ENCODE data around the gene FADS2. TPM values are rescaled to one million over a fixed set of nuclear protein-coding genes. Genes with fewer than 3 reads are reported as not detected.

FADS2 gene
- total RNA-seq, 4 donors from 2014 or later: 2.2 to 13.7 (median 6.8) TPM

DNA sequence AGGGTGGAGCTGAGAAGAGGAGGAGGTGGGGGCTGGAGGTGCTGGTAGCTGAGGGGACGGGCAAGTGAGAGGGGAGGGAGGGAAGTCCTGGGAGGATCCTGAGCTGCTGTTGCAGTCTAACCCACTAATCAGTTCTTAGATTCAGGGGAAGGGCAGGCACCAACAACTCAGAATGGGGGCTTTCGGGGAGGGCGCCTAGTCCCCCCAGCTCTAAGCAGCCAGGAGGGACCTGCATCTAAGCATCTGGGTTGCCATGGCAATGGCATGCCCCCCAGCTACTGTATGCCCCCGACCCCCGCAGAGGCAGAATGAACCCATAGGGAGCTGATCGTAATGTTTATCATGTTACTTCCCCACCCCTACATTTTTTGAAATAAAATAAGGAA is 38.9 kb downstream of the FADS2 start:
- WGBS, 2 donors: 75 to 84% methylated on average over 5 to 6 of the region's 6 CpGs
- Histone ChIP-seq H3K36me3 (peaks cover 0 to 29% (median 0%) of the 10 kb centered on the region in 3 donors), H3K27me3 (peaks cover 0 to 25% (median 0%) of the 10 kb centered on the region in 4 donors), H3K27ac (no peak overlapping the region), H3K4me1 (peaks cover 0 to 19% (median 8%) of the 10 kb centered on the region in 3 donors), H3K9me3 (no peaks in the 10 kb centered on the region), H3K4me3 (no peak overlapping the region)
- DNase-seq: no peak
- TF ChIP-seq, protein P1, sequence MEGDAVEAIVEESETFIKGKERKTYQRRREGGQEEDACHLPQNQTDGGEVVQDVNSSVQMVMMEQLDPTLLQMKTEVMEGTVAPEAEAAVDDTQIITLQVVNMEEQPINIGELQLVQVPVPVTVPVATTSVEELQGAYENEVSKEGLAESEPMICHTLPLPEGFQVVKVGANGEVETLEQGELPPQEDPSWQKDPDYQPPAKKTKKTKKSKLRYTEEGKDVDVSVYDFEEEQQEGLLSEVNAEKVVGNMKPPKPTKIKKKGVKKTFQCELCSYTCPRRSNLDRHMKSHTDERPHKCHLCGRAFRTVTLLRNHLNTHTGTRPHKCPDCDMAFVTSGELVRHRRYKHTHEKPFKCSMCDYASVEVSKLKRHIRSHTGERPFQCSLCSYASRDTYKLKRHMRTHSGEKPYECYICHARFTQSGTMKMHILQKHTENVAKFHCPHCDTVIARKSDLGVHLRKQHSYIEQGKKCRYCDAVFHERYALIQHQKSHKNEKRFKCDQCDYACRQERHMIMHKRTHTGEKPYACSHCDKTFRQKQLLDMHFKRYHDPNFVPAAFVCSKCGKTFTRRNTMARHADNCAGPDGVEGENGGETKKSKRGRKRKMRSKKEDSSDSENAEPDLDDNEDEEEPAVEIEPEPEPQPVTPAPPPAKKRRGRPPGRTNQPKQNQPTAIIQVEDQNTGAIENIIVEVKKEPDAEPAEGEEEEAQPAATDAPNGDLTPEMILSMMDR (IDR thresholded peaks at IDR 0.05): no peak
- TF ChIP-seq POLR2A (IDR thresholded peaks at IDR 0.05): no peak
- intact Hi-C loops (cut with DNase I): no loop called here

DNA sequence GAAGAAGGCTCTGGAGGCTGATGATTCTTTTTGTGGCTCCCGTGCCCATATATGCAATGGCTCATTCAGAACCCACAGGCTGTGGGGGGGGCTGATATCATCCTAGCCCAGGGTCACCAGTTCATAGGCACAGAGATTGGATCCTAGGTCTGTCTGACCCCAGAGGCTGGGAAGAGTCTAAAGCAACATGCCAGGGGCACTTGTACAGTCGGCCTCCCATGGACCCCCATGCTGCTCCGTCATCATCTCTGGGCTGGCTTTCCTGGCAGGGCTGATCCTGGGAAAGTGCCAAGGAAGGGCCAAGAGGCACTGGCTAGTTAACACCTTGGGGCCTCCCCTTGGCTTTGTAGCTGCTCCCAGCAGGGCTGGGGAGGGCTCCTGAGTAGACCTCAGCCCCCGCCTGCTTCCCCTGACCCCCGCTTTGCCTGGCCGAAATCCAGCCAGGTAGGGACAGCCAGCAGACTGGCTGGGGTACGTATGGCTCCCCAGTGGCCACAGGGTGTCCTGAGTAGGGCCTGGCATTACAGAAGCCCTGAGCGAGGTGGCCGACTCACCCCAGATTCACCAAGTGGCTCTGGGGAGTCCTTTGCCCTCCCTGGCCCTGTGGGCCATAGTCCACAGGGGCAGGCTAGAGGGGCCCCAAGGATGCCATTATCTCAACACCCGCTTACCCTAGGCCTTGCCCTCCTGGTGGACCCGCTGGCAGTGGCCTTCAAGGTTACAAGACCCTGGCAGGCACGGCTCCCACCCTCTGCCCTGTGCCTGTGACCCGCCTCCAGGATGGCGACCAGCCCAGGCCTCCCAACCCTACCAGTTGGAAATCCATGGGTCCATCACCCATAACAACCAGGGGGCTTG is 40.7 kb downstream of the FADS2 start:
- no peak for DNase-seq
- H3K36me3 ChIP-seq: peaks cover 0 to 18% (median 0%) of the 10 kb centered on the region in 3 donors
- intact Hi-C loops (cut with DNase I): no loop called here
- no peak overlapping the region for H3K4me3 ChIP-seq
- no peaks in the 10 kb centered on the region for H3K9me3 ChIP-seq
- TF ChIP-seq, protein P1 (IDR thresholded peaks at IDR 0.05): no peak
- no peak for TF ChIP-seq POLR2A (IDR thresholded peaks at IDR 0.05)
- H3K27ac ChIP-seq: peak overlapping the region in 1 of 4 donors; percentile 33
- 74 to 78% methylated on average over 3 of the region's 14 CpGs for WGBS, 2 donors
- peaks cover 0 to 37% (median 0%) of the 10 kb centered on the region in 4 donors for H3K27me3 ChIP-seq
- peaks cover 0 to 21% (median 8%) of the 10 kb centered on the region in 3 donors for H3K4me1 ChIP-seq

DNA sequence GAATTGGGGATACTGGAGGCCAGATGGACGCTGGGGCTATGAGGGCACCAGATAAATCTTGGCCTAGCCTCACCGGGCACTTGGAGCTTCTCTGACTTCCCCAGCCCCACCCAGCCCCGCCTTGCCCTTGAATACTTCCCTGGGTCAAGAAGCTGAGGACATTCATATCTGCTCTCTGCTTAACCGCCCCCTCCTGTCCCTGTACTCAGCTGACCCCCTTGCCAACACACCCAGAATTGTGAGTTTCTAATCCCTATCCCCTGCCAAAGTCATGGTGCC is 41.3 kb downstream of the FADS2 start:
- no peak for TF ChIP-seq POLR2A (IDR thresholded peaks at IDR 0.05)
- TF ChIP-seq, protein P1 (IDR thresholded peaks at IDR 0.05): no peak
- intact Hi-C loops (cut with DNase I): no loop called here
- H3K27ac ChIP-seq: peak overlapping the region in 1 of 4 donors; percentile 33
- peaks cover 3 to 26% (median 9%) of the 10 kb centered on the region in 3 donors for H3K4me1 ChIP-seq
- no peaks in the 10 kb centered on the region for H3K9me3 ChIP-seq
- DNase-seq: no peak
- 40 to 76% methylated on average over 1 to 4 of the region's 4 CpGs for WGBS, 2 donors
- H3K27me3 ChIP-seq: peaks cover 0 to 37% (median 0%) of the 10 kb centered on the region in 4 donors
- no peak overlapping the region for H3K4me3 ChIP-seq
- peaks cover 0 to 17% (median 0%) of the 10 kb centered on the region in 3 donors for H3K36me3 ChIP-seq

DNA sequence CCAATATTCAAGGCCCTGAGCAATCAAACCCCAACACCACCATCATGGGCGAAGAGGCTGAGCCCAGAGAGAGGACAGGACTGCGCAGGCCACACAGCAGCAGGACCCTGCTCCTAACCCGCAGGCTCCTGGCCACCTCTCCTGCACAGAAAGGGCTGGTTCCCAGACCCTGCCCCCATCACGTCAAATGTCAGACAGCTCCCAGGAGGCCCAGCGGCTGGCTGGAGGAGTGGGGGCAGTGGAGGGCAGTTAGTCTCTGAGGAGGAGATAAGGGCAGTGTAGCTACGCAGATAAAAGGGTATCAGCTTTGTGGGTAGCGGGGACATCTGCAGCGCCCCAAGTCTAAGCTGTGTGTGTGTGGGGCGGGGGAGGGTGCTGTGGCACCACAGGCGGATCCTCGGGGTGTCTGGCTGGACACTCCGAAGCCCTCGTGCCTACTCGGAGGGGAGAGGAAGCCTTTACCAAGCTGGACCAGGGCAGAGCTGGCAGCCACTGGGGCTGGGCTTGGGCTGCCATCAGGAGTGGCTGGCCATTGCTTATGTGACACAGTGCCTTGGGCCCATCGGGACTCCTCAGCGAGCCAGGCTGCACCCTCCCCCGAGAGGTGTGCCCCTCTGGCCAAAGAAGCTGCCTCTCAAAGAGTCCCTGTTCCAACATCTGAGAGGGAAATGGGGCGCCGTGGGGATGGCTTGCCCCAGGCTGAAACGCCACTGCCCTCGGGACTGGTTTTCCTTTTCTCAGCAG is 41.8 kb downstream of the FADS2 start:
- intact Hi-C loops (cut with DNase I): no loop called here
- 77 to 92% methylated on average over 2 to 9 of the region's 21 CpGs for WGBS, 2 donors

More for the DNA sequence above, 41.8 kb downstream of the FADS2 start:
- Histone ChIP-seq H3K27ac (peak overlapping the region in 1 of 4 donors; percentile 33), H3K9me3 (no peaks in the 10 kb centered on the region), H3K27me3 (peaks cover 0 to 37% (median 0%) of the 10 kb centered on the region in 4 donors), H3K36me3 (peaks cover 0 to 12% (median 0%) of the 10 kb centered on the region in 3 donors), H3K4me1 (peaks cover 4 to 31% (median 11%) of the 10 kb centered on the region in 3 donors), H3K4me3 (no peak overlapping the region)
- DNase-seq: no peak
- TF ChIP-seq POLR2A (IDR thresholded peaks at IDR 0.05): no peak
- TF ChIP-seq, protein P1 (IDR thresholded peaks at IDR 0.05): no peak
